Fibroblast of lung (primary cell): Measurements from ENCODE around the gene PLLP.

Experiments
- EZH2 ChIP-seq: IDR thresholded peaks from 2 replicates; pipeline ENCODE4 v1.5.1; 2012; ENCODE audit warnings: low read length, control low read depth, mild to moderate bottlenecking; ENCODE audit errors: missing control alignments
- TF ChIP-seq, protein P1 (sequence below), 2 donors: IDR thresholded peaks in 1 of 2; conservative IDR thresholded peaks in 1 of 2; 1 replicate in 1 of 2; 2 replicates in 1 of 2; pipeline ENCODE4 v1.5.1; 2011 to 2012; ENCODE audit warnings: low read length in 2 of 2, control low read depth in 1 of 2, inconsistent platforms in 1 of 2, low read depth in 1 of 2, mild to moderate bottlenecking in 1 of 2

DNA sequence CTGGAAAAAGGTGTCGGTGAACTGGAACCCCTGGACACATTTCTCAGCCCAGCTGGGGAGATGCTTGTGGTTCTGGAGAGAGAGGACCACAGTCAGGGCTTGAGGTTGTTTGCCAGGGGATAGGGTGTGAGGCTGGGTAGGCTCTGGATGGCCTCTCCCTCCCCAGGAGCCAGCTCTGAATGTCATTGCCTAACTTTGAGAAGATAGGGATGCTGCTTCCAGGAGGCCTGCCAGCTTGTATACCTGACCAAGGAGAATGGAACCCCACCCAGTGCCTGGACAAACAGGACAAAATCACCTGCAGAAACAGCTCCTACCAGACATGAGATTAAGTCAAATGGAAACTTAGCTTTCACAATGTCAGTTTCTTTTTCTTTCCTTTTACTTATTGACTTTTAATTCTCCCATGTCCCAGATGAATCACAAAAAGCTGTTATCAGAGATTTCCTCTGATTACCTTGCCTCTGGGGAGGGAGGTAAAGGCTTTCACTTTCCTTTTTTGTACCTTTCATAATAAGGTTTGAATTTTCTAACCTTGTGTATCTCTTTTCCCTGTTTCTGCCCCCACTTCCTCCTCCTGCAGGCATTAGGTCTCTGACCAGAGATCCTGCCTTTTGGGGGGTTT is 29.8 kb upstream of the PLLP start:
- TF ChIP-seq, protein P1, sequence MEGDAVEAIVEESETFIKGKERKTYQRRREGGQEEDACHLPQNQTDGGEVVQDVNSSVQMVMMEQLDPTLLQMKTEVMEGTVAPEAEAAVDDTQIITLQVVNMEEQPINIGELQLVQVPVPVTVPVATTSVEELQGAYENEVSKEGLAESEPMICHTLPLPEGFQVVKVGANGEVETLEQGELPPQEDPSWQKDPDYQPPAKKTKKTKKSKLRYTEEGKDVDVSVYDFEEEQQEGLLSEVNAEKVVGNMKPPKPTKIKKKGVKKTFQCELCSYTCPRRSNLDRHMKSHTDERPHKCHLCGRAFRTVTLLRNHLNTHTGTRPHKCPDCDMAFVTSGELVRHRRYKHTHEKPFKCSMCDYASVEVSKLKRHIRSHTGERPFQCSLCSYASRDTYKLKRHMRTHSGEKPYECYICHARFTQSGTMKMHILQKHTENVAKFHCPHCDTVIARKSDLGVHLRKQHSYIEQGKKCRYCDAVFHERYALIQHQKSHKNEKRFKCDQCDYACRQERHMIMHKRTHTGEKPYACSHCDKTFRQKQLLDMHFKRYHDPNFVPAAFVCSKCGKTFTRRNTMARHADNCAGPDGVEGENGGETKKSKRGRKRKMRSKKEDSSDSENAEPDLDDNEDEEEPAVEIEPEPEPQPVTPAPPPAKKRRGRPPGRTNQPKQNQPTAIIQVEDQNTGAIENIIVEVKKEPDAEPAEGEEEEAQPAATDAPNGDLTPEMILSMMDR (conservative IDR thresholded peaks at IDR 0.05 in 1 of 2, IDR thresholded peaks at IDR 0.05 in 1 of 2; ENCODE audit: low read depth in 1 of 2, low read length in 2 of 2), result no peak
- TF ChIP-seq EZH2, result no peak
